Nucleus accumbens (tissue), 56 donors: ENCODE measurements around the gene RREB1.

ENCODE experiments used
- DNase-seq, 56 donors: peaks; one replicate each; lab custom pipeline; 2025; lab: John Stamatoyannopoulos, UW

Gene RREB1

GRCh38 chr6:7140631-7141378 is 33.0 kb downstream of the RREB1 start:
- DNase-seq = peak; percentile 29 to 91 (median 81)

- DNase-seq = no peak
Observed at GRCh38 chr6:7142228-7142801, 34.6 kb downstream of the RREB1 start.

- DNase-seq = peak in 1 of 56 donors; percentile 29
Observed at GRCh38 chr6:7142918-7143475, 35.2 kb downstream of the RREB1 start.

- peak in 42 of 56 donors; percentile 9 to 73 (median 44) for DNase-seq
Observed at GRCh38 chr6:7143476-7143974, 35.8 kb downstream of the RREB1 start.

GRCh38 chr6:7144872-7145584 is 37.3 kb downstream of the RREB1 start:
- no peak for DNase-seq

GRCh38 chr6:7145585-7145884 is 37.8 kb downstream of the RREB1 start:
- DNase-seq = no peak

- DNase-seq = no peak
Observed at GRCh38 chr6:7145885-7146828, 38.4 kb downstream of the RREB1 start.

GRCh38 chr6:7147051-7147671 is 39.4 kb downstream of the RREB1 start:
- DNase-seq = no peak

GRCh38 chr6:7148100-7148822 is 40.5 kb downstream of the RREB1 start:
- DNase-seq = no peak

GRCh38 chr6:7150381-7151064 is 42.8 kb downstream of the RREB1 start:
- no peak for DNase-seq

GRCh38 chr6:7151381-7151780 is 43.6 kb downstream of the RREB1 start:
- no peak for DNase-seq

GRCh38 chr6:7152462-7152861 is 44.7 kb downstream of the RREB1 start:
- no peak for DNase-seq

GRCh38 chr6:7153789-7154188 is 46.0 kb downstream of the RREB1 start:
- DNase-seq = no peak

- DNase-seq = no peak
Observed at GRCh38 chr6:7154341-7155139, 46.8 kb downstream of the RREB1 start.

- no peak for DNase-seq
Observed at GRCh38 chr6:7155871-7156579, 48.3 kb downstream of the RREB1 start.

GRCh38 chr6:7156643-7157278 is 49.0 kb downstream of the RREB1 start:
- no peak for DNase-seq
